DLD1 (cell line): Measurements from ENCODE around the gene TTC34.

Experiments used
- in situ Hi-C: cut with HindIII; loops from 2 replicates; pipeline ENCODE4 v1.10.0; 2017; ENCODE audit warnings: low sequenced_read_pairs

Gene TTC34

GRCh38 chr1:2643414-2644077 lies 157.9 kb downstream of the TTC34 start:
- in situ Hi-C loops: no loop called here

GRCh38 chr1:2642560-2643413 lies 158.7 kb downstream of the TTC34 start:
- in situ Hi-C loops: no loop called here

GRCh38 chr1:2642131-2642559 lies 159.3 kb downstream of the TTC34 start:
- in situ Hi-C loops: no loop called here

GRCh38 chr1:2641381-2642130 lies 159.9 kb downstream of the TTC34 start:
- in situ Hi-C loops: no loop called here

- in situ Hi-C loops: no loop called here
Measured at GRCh38 chr1:2640626-2641025, 160.9 kb downstream of the TTC34 start.

- in situ Hi-C loops: no loop called here
Measured at GRCh38 chr1:2639607-2640521, 161.6 kb downstream of the TTC34 start.

- in situ Hi-C loops: no loop called here
Measured at GRCh38 chr1:2639203-2639602, 162.3 kb downstream of the TTC34 start.

GRCh38 chr1:2638466-2639115 lies 162.9 kb downstream of the TTC34 start:
- in situ Hi-C loops: no loop called here

GRCh38 chr1:2637442-2638145 lies 163.9 kb downstream of the TTC34 start:
- in situ Hi-C loops: no loop called here

- in situ Hi-C loops: no loop called here
Measured at GRCh38 chr1:2636733-2637132, 164.8 kb downstream of the TTC34 start.

GRCh38 chr1:2635361-2636010 lies 166.0 kb downstream of the TTC34 start:
- in situ Hi-C loops: no loop called here

- in situ Hi-C loops: no loop called here
Measured at GRCh38 chr1:2633936-2634491, 167.5 kb downstream of the TTC34 start.

- in situ Hi-C loops: no loop called here
Measured at GRCh38 chr1:2633366-2633935, 168.0 kb downstream of the TTC34 start.

GRCh38 chr1:2632561-2633361 lies 168.7 kb downstream of the TTC34 start, which contains the start of gene MMEL1:
TSS of gene MMEL1 (minus strand) at chr1:2633016. CDS start at chr1:2629484, 3,532 bp downstream.
- in situ Hi-C loops: no loop called here

- in situ Hi-C loops: no loop called here
Measured at GRCh38 chr1:2632051-2632430, 169.5 kb downstream of the TTC34 start.

GRCh38 chr1:2631136-2632050 lies 170.1 kb downstream of the TTC34 start:
- in situ Hi-C loops: no loop called here
